Fibroblast of skin of abdomen (primary cell): ENCODE data around the gene UTP11.
A peak's percentile ranks its signal among the peaks of the same experiment; 100 is the strongest.

ENCODE experiments used
- DNase-seq: peaks from one replicate; pipeline ENCODE4 v3.0.0-alpha.2; 2013

Gene UTP11

DNA sequence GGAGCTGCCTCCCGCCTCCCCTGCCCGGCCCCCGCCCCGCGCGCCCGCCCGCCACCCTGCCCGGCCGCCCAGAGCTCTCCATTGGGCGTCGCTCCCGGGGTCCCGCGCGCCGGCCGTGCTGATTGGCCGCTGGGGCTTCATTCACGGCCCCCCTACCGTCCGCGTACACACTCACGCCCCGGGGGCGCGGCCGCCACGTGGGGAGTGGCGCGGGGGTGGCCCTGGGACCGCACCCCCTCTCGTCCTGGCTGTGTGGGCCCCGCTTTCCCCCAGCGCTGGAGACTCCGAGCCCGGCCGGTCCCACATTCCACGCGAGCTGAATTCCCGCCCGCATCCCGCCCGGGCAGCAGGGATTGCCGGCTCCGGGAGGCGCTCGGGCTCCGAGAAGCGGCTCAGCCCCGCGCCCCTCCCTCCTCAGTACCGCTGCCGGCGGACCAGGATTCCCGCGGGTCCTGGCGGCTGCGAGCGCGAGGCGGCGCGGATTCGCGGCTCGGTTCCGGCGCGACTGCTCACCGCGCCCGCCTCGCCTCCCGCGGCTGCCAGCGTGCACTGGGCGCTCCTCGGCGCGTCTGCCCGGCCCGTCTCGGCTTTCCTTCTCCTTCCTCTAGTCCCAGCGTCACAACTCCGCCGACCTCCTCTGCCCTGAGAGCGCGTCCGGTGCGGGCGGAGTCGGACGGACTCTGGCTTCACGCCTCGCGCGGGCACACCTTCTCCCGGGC is 34.5 kb downstream of the UTP11 start:
- DNase-seq, result peak; percentile 82

DNA sequence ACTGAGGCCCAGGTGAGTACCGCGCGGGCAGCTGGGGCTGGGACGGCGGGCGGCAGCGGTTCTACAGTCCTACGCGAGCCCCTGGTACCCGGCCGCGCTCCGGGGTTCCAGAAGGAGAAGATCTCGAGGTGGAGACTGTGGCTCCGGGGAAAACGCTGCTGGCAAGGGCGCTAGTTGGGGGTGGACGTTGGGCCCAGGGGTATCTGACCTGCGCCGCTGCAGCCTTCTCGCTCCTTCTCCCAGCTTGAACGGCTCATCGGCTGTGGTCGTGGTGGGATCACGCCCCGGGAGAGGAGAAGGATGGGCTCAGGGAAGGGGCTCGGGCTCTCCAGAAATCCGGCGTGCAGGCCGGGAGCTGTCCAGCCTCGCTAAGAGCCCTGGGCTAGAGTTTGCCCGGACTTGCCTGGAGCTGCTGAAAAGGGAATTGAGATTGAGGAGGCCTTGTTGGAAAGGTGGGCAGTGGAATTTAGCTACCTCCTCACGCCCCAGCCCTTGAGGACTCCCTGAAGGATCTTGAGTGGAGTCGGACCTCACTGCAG is 35.1 kb downstream of the UTP11 start:
- peak; percentile 33 for DNase-seq

DNA sequence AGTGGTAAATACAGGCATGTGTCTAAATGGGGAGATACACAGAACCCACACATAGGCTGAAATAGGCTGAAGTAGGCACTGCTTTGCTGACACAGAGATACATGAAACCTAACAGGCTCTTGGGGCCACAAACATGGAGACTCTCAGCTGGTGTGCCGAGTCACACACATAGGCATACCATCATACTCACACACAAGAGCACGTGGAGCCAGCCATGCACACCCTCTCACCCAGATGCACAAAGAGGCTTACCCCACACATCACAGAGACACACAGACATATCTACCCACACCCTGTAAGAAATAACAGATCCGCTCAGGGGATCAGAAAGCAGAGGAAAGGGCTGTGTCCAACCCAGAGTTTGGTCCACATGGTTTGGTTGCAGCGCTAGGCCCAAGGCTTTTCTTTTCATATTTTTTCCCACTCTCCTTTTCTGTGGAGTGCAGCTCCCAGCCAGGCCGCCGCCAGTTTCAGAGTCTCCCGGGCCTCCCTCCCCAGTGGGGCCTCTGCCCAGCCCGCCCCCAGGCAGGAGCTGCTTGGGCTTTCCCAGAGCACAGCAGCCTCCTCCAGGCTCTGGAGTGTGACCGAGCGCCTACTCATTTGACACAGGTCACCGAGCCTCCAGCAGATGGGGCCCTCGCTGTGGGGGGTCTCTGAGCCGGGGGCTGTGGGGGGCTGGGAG is 38.0 kb downstream of the UTP11 start:
- no peak for DNase-seq

DNA sequence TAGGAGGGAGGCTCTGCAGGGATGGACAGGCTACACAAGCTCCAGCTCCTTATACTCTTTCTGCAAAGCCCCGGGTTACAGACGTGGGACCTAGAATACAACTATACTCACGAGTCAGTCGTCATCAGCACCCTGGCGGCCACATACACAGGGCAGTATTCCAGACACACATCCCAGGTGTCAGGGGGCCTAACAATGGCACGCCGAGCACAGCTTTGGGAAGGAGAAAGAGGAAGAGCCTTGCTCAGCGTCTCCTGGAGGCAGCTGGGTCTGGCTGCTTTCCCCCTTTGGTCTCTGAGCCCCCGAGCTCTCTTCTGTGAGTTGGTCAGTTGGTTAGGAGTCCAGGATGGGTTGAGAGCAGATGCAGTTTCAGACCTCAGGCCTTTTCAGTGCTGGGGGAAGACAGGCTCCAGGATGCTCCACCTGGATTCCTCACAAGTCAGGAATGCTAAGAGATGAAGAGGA is 38.6 kb downstream of the UTP11 start:
- no peak for DNase-seq

DNA sequence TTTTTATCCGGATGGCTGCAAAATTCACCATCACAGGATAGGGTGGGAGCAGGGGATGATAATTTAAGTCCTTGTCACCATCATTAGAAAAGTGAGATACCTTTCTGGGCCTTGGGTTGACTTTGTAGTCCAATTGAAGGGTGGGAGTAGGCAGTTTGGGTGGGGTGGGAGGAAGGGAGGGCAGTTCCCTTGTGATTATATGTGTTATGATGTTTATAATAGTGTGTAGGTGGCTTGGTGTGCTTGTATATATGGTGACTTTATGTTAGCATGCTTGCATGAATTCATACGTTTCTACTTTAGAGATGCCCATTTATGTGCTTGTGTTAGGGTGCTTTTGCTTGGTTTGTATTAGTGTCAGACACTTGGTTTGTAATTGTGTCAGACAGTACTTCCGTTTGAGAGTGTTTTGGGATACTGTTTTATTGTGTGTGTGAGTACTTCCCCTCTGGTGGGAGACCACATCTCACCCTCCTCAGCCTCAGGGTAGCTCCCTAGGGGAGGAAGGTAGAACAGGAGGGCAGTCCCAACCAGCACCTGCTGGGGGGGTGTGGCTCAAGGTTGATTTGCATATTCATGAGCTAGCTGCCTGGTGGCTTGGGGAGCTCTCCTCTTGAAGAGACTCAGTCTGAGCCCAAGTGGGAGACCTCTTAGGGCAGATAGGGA is 40.3 kb downstream of the UTP11 start:
- DNase-seq, result no peak

DNA sequence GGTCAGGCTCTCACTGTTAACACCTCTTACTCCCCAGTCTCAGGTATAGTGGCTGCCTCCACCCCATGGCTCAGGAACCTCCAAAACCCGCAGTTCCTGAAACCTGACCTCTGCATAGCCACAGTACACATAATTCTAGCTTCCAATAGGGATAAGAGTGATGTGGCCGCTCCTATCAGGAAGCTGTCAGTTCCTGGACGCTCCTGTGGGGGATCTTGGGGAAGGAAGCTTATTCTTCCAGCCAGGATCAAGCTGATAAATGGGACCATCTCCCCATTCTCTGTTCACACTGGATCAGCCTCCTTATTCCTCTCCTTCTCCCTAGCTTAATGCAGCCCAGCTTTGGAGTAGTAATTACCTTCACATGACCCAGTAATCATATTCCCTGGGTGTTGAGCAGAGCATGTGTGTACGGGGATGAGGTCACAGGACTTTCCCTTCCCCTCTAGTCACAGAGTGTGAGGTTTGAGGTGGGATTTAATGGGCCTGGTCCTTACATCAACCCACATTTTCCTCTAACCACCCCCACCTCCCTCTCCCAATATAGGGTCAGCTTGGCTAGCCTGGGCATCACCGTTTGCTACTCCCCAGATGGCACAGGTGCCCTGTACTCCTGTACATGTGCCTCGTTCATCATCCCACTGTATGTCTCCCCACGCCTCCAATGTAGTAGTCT is 41.0 kb downstream of the UTP11 start:
- no peak for DNase-seq

DNA sequence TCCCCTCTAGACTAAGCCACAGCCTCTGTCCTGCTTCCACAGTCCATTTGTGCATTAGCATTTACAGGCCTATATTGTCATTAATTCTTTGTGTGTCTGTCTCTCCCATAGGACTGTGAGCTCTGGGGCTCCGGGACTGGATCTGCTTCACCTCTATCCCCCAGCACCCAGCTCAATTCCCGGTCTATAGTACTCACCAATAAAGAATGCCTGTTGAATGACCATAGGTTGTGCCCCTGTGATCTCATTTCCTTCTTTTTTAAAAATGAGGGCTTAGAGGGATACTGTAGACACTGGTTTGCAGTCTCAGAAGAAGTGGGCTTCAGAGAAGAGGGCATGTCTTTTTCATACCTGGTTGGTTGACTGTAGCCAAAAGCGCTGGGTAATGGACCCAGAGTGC is 42.9 kb downstream of the UTP11 start:
- DNase-seq, result no peak

DNA sequence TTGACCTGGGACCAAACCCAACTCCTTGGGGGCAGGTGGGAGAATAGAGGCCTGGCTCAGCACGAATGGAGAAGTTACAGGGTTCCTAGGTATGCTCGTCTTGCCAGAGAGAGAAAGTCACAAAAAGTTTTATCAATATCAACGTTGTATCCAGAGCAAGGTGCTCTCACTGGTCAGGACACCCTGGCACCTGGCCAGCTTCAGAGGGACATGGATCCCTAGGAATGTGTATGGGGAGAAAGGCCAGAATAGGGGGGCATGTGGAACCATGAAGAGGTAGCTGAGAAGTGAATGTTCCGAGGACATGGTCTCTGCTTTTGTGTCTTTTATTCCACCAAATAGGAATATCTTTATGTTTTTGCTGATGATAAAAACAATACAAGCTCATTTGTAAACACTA is 43.4 kb downstream of the UTP11 start:
- DNase-seq, result no peak

DNA sequence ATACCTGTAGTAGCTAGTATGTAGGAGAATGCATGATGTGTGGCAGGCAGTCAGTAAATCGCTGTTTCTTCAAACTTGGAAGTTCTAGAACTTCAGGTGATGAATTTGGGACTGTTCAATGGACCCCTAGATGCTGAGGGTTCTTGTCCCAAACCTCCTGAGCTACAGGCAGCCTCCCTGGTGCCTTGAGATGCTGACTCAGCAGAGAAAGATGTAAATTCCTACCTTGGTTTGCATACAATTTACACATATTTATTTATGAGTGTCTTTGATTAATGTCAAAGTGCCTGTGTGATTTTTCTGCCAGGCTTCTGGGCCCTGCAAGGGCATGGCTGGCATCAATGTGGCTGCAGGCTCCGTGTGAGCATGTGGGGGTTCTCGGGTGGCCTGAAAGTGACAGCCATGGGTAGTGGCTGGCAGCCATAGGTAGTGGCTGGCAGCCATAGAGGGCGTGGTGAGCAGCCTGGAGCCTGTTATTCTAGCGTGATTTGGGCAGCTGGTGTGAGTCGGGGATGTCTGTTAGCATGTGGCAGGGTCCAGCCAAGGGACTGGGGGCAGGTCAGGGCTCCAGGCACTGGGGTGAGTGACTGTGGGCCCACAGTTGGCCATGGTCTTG is 47.2 kb downstream of the UTP11 start:
- DNase-seq, result no peak

DNA sequence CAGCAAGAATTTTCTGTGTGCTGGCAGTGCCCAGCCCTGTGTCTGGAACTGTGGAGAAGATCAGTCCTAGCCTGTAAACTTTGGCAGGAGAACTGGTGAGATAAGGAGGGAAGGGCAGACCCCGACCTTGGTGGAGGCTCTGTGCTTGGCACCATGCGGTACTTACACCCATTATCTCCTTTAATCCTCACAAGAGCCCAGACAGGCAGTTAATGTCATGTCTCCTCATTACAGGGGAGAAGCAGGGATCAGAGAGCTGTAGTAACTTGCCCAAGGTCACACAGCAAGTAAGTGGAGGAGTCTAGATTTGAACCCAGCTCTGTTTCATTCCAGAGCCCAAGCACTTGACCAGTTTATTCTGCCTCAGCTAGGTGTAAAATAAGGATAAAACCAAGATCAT is 48.0 kb downstream of the UTP11 start:
- no peak for DNase-seq

DNA sequence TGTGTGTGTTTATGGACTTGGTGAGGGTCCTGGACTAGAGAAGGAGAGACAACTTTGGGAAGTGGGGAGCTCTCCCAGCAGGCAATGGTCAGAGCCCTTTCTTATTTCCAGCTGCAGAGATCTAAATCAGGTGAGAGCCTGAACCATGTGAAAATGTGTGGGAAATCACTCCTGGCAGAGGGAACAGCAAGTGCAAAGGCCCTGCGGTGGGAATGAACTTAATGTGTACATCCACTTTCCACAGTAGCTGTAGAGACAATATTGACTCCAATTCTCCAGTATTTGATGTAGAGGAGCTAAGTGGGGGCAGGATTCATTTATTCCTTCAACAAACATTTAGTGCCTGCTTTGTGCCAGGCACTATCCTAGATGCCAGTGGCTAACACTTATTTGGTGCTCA is 48.8 kb downstream of the UTP11 start:
- DNase-seq, result no peak

DNA sequence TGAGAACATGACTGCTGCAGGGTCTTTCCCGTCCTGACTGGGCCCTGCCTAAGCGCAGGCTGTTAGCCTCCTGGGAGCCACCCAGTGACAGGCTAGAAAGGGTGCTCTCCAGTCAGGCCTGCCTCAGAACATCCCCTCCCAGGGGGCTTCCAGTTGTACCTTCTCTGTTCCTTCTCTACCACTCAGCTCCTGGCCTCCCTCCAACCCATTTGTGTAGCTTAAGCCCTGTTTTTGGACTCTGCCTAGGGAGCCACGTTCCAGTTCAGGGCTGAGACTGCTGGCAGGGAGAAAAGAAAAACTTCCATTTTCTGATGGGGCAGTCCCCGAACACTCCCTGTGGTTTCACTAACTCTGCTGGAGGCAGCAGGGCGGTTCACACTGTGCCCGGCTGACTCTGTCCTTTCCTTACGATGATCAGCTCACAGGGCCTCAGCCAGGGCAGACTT is 49.4 kb downstream of the UTP11 start:
- no peak for DNase-seq

DNA sequence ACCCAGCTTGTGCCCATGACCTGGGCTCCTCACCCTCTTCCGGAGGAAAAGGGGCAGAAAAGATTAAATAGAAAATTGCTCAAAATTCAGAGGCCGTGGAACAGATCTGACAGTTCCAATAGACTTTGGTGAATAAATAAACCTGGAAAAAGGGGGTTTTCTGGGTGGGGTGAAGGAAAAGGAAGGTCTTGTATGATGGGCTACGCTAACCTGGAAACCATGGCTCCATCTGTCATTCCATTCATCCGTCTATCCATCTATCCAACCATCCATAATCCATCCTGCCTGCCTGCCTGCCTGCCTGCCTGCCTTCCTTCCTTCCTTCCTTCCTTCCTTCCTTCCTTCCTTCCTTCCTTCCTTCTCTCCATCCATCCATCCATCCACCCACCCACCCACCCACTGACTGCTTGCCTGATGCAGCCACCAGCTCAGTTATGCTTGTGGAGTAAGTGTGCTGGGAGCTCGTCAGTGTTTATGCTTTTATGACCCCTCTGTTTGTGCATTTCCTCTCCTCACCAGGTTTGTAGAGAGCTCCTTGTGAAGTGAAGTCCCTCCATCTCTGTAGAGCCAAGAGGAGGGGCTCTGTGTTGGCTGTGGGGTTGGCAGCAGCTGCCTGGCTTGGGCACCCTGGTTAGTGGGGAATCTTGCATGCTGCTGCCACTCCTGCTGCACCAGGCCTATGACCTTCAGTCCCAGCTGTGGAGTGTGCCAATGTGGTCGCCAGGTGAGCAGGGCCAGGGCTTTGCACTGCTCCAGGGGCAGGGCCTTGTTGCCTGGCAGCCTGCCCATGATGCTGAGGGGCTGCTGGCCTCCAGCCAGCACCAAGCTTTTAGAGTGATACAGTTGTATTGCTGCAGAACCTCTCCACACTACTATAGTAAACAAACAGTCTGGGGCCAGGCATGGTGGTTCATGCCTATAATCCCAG is 50.1 kb downstream of the UTP11 start:
- no peak for DNase-seq

DNA sequence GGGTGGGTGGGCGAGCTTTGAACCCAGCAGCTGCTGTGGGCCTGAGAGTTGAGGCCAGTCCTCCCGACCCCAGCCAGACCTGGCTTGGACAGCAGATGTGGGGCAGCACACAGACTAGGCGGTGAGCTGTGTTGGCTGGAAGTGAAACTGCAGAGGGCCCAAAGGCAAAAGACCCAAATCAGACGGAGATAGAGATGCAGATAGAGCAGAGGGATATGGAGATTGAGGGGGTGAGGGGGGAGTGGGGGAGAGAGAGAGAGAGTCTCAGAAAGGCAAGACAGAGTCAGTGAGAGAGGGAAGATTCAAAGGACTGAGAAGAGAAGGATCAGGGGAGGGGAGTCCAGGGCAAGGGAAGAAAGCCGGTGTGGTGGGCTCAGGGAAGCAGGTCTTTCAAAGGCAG is 51.1 kb downstream of the UTP11 start:
- no peak for DNase-seq

DNA sequence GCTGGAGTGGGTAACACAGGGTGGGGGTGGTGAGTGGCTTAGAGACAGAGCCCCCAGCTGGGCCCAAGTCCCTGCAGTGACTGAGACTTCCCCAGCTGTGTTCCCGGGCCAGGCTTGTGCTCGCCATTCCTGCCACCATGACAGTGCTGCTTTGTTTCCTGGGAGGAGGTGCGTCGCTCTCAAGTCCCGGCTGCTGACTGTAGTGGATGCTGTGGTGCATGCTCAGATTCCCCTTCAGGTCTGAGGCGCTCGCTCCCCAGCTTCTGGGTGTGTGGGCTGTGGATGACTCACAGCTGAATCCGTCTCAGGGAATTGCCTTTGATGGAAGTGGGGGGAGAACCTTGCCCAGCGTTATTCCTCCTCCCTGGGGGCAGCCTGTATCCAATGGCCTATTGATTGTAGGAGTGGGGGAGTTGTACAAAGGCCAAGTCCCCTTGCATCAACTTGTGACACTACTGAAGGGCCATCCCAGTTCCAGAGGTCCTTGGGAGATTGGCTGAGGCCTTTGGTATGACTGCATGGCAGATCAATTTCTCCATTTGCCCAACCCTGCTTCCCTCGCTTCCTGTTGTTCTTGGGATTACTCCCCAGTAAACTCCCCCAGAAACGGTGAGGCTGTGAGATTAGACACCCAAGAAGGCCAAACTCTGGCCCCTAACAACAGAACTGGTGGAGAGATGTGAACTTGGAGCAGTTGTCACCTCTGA is 51.8 kb downstream of the UTP11 start:
- DNase-seq, result peak; percentile 88

DNA sequence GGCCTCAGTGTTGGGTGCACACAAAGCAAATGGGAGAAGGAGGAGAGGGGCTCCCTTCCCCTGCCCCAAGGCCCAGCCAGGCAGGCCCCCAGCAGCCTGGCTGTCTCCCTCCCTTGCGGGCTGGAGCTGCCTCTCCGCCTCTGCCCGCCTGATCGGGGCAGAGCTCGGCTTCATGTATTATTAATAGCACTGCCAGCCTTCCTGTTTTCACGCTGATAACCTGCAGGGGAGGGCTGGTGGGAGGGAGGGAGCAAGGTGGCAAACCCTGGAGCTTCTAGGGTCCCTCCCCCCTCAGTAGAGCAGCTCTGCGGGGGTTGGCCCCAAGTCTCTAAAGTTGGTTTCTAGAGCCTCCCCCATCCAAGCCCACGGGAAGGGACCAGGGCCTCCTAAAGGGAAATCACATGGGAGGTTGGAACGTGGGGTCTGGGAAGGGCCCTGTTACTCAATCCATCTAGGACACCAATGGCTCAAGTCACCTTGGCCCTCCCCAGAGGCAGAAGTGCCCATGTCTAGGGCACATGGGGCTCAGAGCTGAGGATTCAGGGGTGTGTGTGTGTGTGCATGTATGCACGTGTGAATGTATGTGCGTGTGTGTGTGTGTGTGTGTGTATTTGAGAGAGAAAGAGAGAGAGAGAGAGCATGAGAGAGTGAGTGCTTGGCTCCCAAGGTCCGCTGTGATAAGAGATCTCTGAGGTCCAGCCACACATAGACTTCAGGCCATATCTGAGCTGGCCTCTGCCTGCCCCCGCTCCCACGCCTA is 55.9 kb downstream of the UTP11 start:
- no peak for DNase-seq

DNA sequence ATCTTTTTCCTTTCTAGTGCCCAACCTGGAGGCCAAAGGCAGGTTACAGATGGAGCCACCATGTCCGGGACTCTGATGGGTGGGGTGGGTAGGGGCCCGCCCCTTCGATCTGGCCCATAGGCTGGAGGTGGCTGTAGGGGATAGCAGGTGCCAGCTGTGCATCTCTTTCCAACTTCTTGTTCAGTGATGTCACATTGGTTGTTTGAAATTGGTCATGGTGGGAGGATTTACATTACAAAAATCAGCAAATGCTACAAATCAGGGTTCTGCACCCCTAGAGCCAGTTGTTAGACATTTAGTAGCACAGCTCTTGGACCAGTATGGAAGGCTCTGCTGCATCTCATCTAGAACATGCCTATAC is 56.4 kb downstream of the UTP11 start:
- DNase-seq, result no peak

DNA sequence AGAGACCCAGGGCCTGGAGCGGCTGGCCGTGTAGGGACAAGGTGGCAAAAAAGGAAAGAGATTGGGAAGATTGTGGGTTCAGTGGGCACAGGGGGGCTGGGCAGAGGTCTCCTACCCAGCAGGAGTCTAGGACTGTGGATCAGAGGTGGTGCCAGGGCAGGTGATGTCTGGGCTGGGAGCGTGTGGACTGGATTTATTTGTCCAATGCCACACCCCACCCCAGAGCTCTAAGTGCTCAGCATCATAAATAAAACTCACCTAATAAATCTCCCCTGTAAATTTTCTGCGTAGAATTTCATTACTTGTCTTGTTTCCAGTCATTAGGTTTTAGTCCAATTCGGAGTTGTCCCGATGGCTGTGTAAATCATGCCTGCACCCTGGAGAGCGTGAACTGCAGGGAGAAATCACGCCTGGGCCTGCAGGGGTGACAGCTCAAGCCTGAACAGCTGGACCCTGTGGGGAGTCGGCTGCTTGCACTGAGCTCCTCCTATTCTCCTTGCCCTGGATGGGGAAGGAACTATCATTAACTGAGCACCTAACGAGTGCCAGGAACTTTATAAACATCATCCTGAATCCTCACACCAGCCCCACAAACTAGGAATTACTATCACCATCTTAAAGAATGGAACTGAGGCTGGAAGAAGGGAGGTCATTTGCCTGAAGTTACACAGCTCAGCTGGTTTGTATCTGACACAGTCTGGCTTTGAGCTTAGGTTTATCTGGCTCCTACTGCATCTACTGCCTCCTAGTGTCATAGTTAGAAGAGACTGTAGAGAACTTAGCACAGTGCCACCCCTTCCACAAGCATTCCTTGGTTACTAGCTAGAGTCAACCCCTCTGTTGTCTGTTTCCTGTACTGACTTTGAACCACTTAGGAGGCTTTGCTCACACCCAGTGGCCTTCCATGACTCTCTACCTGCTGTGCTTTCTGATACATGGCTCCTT is 59.0 kb downstream of the UTP11 start:
- peak; percentile 34 for DNase-seq

DNA sequence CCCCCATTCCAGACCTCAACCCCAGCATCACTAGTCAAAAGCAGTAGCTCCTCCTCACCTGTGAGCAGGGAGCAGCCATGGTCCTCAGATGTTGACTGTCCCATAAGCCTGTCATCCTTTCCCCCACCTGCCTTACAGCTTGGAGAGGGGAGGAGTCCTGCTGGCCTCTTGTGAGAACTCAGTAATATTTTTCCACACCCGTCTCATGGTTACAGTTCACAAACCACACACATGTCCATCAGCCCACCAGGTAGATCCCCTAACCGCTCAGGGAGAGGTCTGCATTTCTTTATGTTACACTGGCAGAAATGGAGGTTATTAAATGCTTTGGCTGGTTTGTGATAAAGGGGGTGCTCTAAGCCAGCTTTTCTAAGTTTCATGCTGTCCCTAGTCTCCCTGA is 60.3 kb downstream of the UTP11 start:
- DNase-seq, result no peak
